Renal cortex interstitium (tissue), 15 donors: ENCODE data around the gene KCNK6. TPM values are rescaled to one million over a fixed set of nuclear protein-coding genes. Genes with fewer than 3 reads are reported as not detected.

Experiments used
- DNase-seq, 11 donors: peaks; one replicate each; pipeline ENCODE4 v3.0.0-alpha.2; 2013; ENCODE audit warnings: low read depth in 9 of 11, low spot score in 4 of 11; ENCODE audit errors: extremely low read depth in 1 of 11
- long read RNA-seq, 16 experiments: transcript quantifications; one replicate each; lab custom pipeline, GENCODE V29; 2026
- polyA plus RNA-seq, 3 donors: library from polyadenylated mRNA; unstranded; fragments of 120-200 nt; gene quantifications; one replicate each; pipeline ENCODE4 v1.2.1, GENCODE V29; 2013; ENCODE audit not compliant: insufficient read length in 3 of 3

The KCNK6 gene
- 1 to 10 TPM; 3.0 to 4.0 (median 3.1) TPM for polyA plus RNA-seq
- long read RNA-seq, donor 1, full-length matches to known transcripts: 2 of 2 reads
- long read RNA-seq, donor 1, partial matches to known transcripts: 0 of 2 reads
- long read RNA-seq, donor 1, other reads (novel, unspliced or antisense): 0 of 2 reads
- long read RNA-seq, donor 2, full-length matches to known transcripts: 1 of 1 reads
- long read RNA-seq, donor 2, partial matches to known transcripts: 0 of 1 reads
- long read RNA-seq, donor 2, other reads (novel, unspliced or antisense): 0 of 1 reads
- long read RNA-seq, donor 3, full-length matches to known transcripts: 1 of 1 reads
- long read RNA-seq, donor 3, partial matches to known transcripts: 0 of 1 reads
- long read RNA-seq, donor 3, other reads (novel, unspliced or antisense): 0 of 1 reads
- long read RNA-seq, donor 4: 0 reads
- long read RNA-seq, donor 5, full-length matches to known transcripts: 3 of 3 reads
- long read RNA-seq, donor 5, partial matches to known transcripts: 0 of 3 reads
- long read RNA-seq, donor 5, other reads (novel, unspliced or antisense): 0 of 3 reads
- long read RNA-seq, donor 6: 0 reads
- long read RNA-seq, donor 7: 0 reads
- long read RNA-seq, donor 8, full-length matches to known transcripts: 1 of 1 reads
- long read RNA-seq, donor 8, partial matches to known transcripts: 0 of 1 reads
- long read RNA-seq, donor 8, other reads (novel, unspliced or antisense): 0 of 1 reads
- long read RNA-seq, donor 9, full-length matches to known transcripts: 1 of 1 reads
- long read RNA-seq, donor 9, partial matches to known transcripts: 0 of 1 reads
- long read RNA-seq, donor 9, other reads (novel, unspliced or antisense): 0 of 1 reads
- long read RNA-seq, donor 10, full-length matches to known transcripts: 2 of 2 reads
- long read RNA-seq, donor 10, partial matches to known transcripts: 0 of 2 reads
- long read RNA-seq, donor 10, other reads (novel, unspliced or antisense): 0 of 2 reads
- long read RNA-seq, donor 11, full-length matches to known transcripts: 2 of 2 reads
- long read RNA-seq, donor 11, partial matches to known transcripts: 0 of 2 reads
- long read RNA-seq, donor 11, other reads (novel, unspliced or antisense): 0 of 2 reads
- long read RNA-seq, donor 12, full-length matches to known transcripts: 1 of 1 reads
- long read RNA-seq, donor 12, partial matches to known transcripts: 0 of 1 reads
- long read RNA-seq, donor 12, other reads (novel, unspliced or antisense): 0 of 1 reads
- long read RNA-seq, donor 13: 0 reads
- long read RNA-seq, donor 14: 0 reads
- long read RNA-seq, donor 15, partial matches to known transcripts: 0 of 1 reads
- long read RNA-seq, donor 15, other reads (novel, unspliced or antisense): 0 of 1 reads
- long read RNA-seq, donor 16, full-length matches to known transcripts: 2 of 2 reads
- long read RNA-seq, donor 16, partial matches to known transcripts: 0 of 2 reads
- long read RNA-seq, donor 16, other reads (novel, unspliced or antisense): 0 of 2 reads

- no peak for DNase-seq
These were observed at the start of gene KCNK6 for GRCh38 chr19:38319421-38320258. TSS of gene KCNK6 (plus strand) at chr19:38319845. CDS start at chr19:38319951, 106 bp downstream.

- no peak for DNase-seq
These were observed 49.0 kb upstream of the KCNK6 start for GRCh38 chr19:38270587-38271167.

- DNase-seq: no peak
These were observed 46.1 kb upstream of the KCNK6 start for GRCh38 chr19:38273499-38273898.

GRCh38 chr19:38274739-38275138 is 44.9 kb upstream of the KCNK6 start:
- no peak for DNase-seq

GRCh38 chr19:38276942-38277517 is 42.6 kb upstream of the KCNK6 start:
- no peak for DNase-seq

GRCh38 chr19:38277549-38277948 is 42.1 kb upstream of the KCNK6 start:
- no peak for DNase-seq

GRCh38 chr19:38277969-38278680 is 41.5 kb upstream of the KCNK6 start:
- no peak for DNase-seq

- no peak for DNase-seq
These were observed 40.9 kb upstream of the KCNK6 start for GRCh38 chr19:38278751-38279150.

GRCh38 chr19:38280030-38280921 is 39.4 kb upstream of the KCNK6 start:
- no peak for DNase-seq

GRCh38 chr19:38281811-38282566 is 37.7 kb upstream of the KCNK6 start:
- DNase-seq: no peak

- no peak for DNase-seq
These were observed 36.4 kb upstream of the KCNK6 start for GRCh38 chr19:38283271-38283670.

- DNase-seq: no peak
These were observed 35.2 kb upstream of the KCNK6 start for GRCh38 chr19:38284422-38284821.

GRCh38 chr19:38285567-38285966 is 34.1 kb upstream of the KCNK6 start:
- no peak for DNase-seq

- DNase-seq: no peak
These were observed 32.0 kb upstream of the KCNK6 start for GRCh38 chr19:38287604-38288003.
